NK-92 (cell line): Measurements from ENCODE around the gene HIPK3.
"Not testable (repeated sequence)": the region's sequence is repeated elsewhere in the genome, so short reads cannot be mapped to it uniquely, and the experiment has no call there.

ENCODE experiments used
- DNase-seq: peaks from one replicate; lab custom pipeline; 2025; ENCODE audit not compliant: unreplicated experiment; lab: John Stamatoyannopoulos, UW

Gene HIPK3

GRCh38 chr11:33258631-33259205 is 1.5 kb downstream of the HIPK3 start:
- DNase-seq = no peak

DNA sequence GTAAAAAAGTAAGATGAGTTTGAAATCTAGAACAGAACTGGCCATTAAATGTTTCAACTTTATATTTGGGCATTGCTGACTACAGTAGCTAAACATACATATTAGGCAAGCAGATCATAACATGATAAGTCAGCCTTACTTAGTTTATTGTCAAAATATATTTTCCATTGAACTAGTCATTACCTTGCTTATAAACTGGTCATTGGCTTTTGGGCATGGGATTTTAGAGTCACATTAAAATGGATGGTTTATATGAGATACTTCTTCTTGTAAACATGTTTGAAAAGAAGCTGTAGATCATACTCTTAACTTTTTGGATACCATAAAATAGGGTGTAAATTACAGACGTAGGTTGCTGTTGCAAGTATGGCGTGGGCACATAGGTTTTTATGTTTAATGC is 2.7 kb downstream of the HIPK3 start:
- no peak for DNase-seq

GRCh38 chr11:33261350-33261749 is 4.2 kb downstream of the HIPK3 start:
- not testable (repeated sequence) for DNase-seq

DNA sequence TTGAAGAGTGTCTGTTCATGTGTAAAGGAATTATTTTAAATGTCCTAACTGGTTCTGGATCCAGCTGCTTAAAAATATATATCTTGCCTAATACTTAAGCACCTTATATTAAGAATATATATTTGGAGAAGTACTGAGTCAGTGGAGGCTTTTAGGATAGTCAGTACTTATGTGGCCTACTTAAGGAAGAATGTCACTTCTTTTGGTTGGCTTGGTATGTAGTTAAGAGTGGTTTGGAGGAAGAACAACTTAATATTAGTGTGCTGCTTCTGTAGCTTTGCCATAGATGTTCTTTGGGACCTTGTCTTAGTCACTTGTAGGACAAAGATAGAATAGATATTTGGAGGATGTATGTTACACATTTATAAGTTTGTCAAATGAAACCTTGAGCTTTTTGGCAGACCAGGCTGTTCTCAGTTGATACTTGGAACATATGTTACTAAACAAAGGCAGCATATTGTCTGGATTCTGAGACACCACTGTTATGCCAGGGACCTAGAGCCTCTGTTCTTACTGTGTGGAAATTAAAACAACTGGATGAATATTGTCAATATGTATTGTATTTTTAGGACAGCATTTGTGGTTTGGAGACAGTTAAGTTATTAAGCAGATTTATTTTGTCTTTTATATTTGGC is 4.9 kb downstream of the HIPK3 start:
- DNase-seq = no peak

DNA sequence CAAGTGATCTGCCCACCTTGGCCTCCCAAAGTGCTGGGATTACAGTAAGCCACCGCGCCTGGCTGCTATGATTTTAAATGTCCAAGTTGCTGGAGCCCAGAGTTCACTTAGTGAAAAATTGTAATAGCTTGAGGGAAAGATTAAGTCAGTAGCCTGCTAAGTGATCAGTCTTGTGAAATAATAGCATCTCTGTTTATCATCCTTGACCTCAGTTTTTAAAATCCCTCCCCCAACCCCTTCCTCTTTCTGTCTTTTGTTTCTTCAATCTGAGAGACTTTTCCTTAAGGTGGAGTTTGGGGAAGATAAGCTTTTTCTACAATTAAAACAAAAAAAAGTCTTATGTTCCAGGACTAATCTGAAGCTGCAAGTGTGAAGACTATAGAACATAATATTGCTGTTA is 6.4 kb downstream of the HIPK3 start:
- DNase-seq = no peak

- DNase-seq = no peak
Observed at GRCh38 chr11:33264926-33265325, 7.7 kb downstream of the HIPK3 start.

- DNase-seq = no peak
Observed at GRCh38 chr11:33266393-33267215, 9.4 kb downstream of the HIPK3 start.

- no peak for DNase-seq
Observed at GRCh38 chr11:33268945-33269540, 11.9 kb downstream of the HIPK3 start.

DNA sequence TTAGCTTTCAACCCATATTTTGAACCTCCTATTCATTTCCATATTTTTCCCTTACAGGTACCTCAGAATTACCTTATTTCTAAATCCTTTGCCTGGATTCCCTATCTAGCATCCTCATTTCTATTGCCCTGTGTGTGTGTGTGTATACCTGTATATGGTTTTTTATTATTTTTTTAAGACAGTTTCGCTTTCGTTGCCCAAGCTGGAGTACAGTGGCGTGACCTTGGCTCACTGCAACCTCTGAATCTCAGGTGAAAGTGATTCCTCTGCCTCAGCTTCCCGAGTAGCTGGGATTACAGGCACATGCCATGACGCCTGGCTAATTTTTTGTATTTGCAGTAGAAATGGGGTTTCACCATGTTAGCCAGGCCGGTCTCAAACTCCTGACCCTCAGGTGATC is 12.6 kb downstream of the HIPK3 start:
- DNase-seq = no peak

- DNase-seq = no peak
Observed at GRCh38 chr11:33271059-33271458, 13.9 kb downstream of the HIPK3 start.

DNA sequence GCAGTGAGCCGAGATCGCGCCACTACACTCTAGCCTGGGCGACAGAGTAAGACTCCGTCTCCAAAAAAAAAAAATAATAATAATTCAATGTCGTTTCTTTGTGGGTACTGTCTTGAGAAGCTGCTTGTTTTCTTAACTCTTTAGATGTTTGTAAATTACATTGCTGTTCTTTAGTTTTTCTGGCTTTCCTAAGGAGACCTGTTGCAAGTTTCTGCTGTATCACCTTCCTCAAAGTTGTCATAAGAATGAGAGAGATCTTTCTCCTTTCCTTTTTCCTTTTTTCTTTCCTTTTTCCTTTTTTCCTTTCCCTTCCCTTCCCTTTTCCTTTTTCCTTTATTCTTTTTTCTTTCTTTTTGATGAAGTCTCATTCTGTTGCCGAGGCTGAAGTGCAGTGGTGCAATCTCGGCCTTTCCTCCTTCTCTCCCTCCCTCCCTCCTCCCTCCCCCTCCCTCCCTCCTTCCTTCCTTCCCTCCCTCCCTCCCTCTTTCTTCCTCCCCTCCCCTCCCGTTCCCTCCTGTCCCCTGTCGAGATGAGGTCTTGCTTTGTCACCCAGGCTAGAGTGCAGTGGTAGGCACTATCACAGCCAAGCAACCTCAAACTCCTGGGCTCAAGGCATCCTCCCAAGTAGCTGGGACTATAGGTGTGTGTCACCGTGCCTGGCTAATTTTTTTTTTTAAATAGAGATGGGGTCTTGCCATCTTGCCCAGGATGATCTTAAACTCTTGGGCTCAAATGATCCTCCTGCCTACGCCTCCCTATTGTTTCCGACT is 15.3 kb downstream of the HIPK3 start:
- no peak for DNase-seq

DNA sequence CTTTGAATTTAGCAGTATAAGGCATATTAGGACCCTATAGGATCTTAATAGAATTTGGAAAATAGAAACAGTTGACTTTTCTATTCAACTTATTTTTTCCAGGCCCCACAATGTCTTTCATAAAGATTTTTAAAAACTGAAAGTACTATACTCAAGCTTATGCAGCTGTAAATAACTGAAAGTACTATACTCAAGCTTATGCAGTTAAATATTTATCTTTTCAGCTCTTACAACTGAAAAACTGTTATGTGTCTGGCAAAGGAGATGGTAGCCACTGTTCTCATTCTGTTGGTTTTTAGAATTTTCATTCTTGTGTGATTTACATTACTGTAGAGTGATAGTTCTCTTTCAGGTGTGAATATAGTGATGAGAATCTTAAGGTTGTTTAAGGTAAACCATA is 16.5 kb downstream of the HIPK3 start:
- no peak for DNase-seq

GRCh38 chr11:33280411-33280810 is 23.2 kb downstream of the HIPK3 start:
- DNase-seq = no peak

DNA sequence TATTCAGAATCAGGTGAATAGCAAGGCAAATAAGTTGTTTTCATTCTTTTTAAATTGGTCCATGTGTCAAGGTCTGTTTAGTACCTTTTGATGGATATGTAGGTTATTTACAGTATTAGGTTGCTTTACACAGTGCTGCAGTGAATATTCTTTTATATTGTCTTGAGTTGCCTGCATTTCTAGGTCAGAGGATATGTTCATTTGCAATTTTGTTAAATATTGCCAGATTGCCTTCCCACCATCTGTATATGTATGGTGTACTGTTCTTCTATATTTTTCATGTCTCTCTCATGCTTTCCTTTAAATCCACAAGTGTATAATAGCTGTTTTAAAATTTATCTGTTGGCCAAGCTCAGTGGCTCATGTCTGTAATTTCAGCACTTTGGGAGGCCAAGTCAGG is 24.6 kb downstream of the HIPK3 start:
- DNase-seq = no peak

DNA sequence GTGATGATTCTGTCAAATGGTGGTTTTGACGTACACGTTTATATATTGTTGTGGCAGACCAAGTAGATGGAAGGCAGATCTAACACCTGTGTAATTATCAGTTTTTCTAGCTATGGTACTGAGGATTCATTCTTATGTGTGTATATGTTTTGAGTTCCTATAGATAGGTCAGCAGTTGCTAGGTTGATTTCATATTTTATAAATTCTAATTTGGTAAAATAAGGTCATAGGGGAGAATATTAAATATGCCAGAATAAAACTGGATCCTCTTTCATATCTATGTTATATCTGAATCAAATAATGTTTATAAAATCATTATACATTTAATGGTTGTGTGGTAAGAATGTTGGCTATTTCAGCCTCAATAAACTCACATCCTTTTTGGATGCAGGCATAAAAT is 27.6 kb downstream of the HIPK3 start:
- DNase-seq = no peak

DNA sequence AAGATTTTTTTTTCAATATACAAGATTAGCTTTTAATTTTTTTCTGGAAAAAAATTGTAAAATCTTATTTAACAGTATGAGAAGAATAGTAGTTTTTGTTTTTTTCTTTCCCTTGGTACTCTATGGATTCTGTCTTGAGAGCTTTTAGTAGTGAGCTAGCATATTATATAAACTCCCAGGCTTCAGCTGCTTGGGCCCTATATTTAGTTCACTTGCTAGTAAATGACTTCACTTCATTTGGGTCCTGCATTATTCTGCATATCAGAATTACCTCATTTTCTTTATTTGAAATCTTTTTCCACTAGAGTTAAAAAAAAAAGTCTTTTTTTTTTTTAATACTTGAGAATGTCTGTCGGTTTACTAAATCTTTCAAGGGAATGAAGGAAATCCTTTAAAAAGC is 33.1 kb downstream of the HIPK3 start:
- DNase-seq = no peak

- no peak for DNase-seq
Observed at GRCh38 chr11:33291004-33291777, 34.0 kb downstream of the HIPK3 start.

- no peak for DNase-seq
Observed at GRCh38 chr11:33292311-33292710, 35.1 kb downstream of the HIPK3 start.

DNA sequence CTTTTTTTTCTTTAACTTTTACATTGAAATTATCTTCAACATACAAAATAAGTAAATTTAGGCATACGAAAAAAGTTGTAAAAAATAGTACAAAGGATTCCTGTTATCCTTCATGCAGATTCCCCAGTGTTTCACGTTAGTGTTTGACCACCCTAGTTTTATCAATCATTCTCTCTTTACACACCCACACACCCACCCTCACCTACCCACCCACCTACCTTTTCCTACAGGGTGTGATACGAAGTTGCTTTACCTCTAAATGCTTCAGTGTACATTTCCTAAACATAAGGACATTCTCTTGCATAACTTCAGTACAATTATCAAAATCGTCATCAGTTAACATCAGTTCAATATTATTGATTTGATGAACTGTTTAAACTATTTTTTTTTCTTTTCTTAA is 37.0 kb downstream of the HIPK3 start:
- DNase-seq = no peak

- no peak for DNase-seq
Observed at GRCh38 chr11:33294797-33295196, 37.6 kb downstream of the HIPK3 start.
